Hepatocyte (in vitro differentiated cells): Measurements from ENCODE around the gene PITPNB.

ENCODE experiments used
- EZH2 ChIP-seq: fragments of 200-600 bp; sonication (generic); IDR thresholded peaks from 2 replicates; pipeline ENCODE4 v1.6.1; 2016; ENCODE audit warnings: antibody characterized with exemption, mild to moderate bottlenecking, borderline replicate concordance
- TF ChIP-seq, protein P1 (sequence below): fragments of 200-600 bp; sonication (generic); IDR thresholded peaks from 2 replicates; pipeline ENCODE4 v1.5.1; 2016; ENCODE audit warnings: antibody characterized with exemption, mild to moderate bottlenecking; ENCODE audit not compliant: poor library complexity

- TF ChIP-seq, protein P1, sequence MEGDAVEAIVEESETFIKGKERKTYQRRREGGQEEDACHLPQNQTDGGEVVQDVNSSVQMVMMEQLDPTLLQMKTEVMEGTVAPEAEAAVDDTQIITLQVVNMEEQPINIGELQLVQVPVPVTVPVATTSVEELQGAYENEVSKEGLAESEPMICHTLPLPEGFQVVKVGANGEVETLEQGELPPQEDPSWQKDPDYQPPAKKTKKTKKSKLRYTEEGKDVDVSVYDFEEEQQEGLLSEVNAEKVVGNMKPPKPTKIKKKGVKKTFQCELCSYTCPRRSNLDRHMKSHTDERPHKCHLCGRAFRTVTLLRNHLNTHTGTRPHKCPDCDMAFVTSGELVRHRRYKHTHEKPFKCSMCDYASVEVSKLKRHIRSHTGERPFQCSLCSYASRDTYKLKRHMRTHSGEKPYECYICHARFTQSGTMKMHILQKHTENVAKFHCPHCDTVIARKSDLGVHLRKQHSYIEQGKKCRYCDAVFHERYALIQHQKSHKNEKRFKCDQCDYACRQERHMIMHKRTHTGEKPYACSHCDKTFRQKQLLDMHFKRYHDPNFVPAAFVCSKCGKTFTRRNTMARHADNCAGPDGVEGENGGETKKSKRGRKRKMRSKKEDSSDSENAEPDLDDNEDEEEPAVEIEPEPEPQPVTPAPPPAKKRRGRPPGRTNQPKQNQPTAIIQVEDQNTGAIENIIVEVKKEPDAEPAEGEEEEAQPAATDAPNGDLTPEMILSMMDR: no peak
- TF ChIP-seq EZH2: no peak
Observed at GRCh38 chr22:27961182-27961581, 42.1 kb upstream of the PITPNB start.
